HG02759 (cell line): Measurements from ENCODE around the gene HPCAL1.
"Not testable (repeated sequence)": the region's sequence is repeated elsewhere in the genome, so short reads cannot be mapped to it uniquely, and the experiment has no call there.

Experiments used
- ATAC-seq: cut with Tn5 transposase; IDR thresholded peaks from one replicate; pipeline ENCODE4 v1.9.1; 2021; ENCODE audit warnings: mild to moderate bottlenecking, moderate library complexity; ENCODE audit not compliant: unreplicated experiment

The HPCAL1 gene

DNA sequence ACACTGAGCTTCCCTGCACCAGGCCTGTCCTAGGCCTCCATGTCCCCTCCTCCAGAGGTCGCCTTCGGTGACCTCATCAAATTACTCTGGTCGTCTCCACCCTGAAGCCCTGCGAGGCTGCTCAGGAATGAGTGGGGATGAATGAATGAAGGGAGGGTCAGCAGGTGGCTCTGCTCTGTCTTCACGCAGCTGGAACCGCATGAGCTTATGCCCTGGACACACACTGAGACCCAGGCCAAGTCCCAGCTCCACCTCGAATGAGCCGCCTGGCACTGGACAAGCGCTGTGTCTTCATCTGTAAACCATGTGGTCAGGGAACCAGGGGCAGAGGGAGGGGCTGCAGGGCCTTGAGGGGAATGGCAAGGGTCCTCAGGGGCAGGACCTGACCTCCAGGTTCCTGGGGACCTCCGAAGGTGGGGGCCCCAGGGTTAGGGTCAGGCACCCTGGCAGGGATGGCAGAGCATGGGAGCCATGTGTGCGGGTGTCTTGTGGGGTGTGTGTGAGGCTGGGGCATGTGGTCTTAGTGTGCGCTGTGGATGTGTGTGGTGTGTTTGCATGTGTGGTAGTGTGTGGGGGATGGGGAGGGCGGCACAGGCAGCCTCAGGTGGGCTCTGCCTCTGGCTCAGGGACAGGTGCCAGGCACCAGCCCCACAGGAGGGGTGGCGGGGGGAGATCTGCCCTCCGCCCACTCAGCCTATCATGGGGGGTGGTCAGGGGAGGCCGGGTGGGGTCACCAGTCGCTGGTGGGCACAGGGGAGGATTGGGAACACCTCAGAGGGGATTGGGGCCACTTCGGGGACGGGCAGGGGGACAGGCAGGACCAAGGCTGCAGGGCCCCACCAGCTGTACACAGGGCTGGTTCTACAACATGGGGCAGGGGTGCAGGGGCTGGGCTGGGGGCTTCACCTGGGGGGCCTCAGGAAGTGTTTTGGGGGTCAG lies 131.5 kb downstream of the HPCAL1 start:
- ATAC-seq: no peak

DNA sequence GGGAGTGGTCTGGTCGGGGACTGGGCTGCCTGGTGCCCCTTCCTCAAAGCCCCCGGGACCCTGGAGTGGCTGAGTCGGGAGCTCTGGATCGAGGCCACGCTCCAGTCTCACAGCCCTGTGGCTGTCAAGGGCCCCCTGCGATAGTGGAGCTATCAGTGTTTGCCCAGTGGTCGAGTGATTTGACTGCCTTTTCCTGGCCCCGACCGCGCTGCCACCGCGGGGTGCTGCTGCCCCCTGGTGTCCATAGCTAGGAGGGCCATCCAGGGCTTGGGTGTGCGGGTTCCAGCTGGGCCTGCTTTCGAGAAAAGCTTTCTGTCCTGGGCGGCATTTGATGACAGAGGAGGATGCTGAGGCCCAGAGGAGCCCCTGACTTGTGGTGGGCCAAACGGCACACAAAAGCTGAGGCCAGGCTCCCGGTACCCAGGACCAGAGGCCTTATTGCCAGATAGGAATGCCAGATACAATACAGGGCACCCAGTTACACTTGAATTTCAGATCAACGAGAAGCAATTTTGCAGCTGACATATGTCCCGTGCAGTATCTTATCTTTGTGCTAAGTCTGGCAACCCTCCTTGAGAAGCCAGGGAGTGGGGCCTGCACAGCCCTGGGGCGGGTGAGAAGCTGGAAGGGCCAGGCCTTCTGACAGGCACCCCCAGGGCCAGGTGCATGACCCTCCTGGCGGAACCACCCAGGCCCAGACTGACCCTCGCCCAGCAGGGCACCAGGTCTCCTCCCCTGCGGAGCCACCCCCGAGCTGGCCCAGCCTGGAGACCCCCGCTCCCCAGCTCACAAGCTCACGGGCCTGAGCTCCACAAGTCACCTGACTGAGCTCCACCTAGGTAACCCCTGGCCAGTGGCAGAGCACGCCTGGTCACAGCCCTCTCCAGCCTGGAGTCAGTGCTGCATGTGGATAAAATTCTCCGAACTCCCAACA lies 132.4 kb downstream of the HPCAL1 start:
- ATAC-seq: peak; percentile 65

DNA sequence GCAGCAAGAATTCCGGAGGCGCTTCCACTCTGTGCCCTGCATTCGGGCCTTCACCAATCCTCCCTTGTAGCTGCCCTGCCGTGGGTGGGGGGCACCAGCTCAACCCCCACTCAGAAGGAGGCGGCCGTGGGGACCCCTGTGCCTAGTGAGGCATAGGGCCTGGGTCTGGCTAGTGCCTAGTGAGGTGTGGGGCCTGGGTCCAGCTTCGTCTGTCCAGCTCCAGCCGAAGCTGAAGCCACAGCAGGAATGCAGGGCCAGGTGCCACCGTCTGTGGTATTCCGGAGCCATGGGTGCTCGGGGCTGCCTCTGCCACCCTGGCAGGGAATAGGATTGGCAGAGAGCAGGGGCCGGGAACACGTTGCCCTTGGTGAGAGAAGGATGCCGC lies 133.1 kb downstream of the HPCAL1 start:
- ATAC-seq: no peak

DNA sequence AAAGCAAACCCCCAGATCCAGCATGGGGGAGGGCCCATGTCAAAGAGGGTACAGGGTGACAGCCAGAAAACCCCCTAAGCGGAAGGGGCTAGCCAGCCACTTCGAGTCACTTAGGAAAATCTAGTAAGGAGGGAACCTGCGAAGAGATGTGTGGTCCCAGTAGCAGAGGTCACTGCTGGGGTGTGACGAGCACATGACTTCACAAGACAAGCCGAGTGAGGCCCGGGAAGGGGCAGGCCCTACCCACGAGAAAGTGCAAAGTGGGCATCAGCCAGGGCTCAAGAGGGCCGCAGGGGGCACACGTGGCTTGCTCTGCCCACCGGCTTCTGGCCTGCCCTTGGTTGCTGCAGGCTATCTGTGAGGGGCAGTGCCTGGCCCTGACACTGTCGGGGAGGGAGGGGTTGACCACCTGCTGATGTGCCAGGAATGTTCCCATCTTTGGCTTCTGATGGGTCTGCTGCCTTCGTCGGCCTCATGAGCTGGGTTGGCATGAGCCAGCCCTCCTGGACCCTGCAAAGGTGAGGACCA lies 133.9 kb downstream of the HPCAL1 start:
- ATAC-seq: no peak

DNA sequence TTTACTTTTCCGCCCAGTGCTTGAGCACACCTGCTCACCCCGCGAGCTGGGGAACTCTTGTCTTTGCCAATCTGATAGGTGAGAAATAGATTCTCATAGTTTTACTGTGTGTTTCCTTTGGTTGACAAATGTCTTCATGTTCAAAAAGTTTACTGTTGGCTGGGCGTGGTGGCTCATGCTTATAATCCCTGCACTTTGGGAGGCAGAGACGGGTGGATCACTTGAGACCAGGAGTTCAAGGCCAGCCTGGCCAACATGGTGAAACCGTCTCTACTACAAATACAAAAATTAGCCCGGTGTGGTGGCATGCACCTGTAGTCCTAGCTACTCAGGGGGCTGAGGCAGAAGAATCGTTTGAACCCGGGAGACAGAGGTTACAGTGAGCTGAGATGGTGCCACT lies 135.1 kb downstream of the HPCAL1 start:
- no peak for ATAC-seq

DNA sequence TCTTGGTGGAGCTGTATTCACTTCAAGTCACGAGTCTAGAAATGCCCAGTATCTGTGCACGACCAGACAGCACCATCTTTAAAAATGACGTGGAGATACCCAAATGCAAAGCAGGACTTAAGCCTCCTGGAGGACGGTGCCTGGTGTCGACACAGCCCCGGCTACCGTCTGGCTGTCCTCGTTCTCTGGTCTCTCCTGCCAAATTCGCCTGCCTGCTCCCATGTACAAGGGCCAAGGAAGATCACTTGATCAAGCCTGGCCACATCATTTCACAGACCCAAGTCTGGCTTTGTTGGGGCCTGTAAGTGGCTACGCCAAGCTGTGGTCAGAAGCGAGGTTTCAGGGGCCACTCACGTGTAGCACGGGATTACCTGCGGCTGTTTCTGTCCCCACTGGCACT lies 136.0 kb downstream of the HPCAL1 start:
- ATAC-seq: no peak

DNA sequence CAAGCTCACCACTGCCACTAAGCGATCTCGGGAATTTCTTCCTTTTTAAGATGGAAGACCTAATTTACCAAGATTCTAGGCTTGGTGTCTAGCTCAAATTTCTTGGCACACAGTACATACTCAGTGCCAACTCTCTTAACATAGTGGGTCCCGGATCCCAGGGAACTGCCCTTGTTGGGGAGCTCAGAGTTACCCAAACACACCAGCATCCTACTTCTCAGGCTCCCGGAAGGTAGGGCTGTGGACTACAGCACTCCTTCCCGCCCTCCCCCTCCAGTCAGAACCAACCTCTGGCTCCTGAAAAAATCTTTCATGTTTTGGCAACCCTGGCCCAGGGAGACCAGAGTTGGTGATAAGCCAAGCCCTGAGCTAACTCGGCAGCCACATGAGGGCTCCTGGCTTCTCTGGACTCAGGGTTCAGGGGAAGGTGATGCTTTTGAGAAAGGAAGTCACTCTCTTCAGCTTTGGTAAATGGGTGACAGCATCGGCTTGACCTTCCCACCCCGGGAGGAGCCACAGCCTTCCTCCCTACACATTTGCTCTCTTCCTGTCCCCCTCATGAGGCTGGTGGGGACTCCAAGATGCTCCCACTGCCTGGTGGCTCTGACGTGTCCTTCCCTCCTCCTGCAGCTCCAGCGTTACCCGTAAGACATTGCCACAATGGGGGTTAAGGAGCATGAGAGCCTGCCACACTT lies 136.6 kb downstream of the HPCAL1 start:
- ATAC-seq: no peak

DNA sequence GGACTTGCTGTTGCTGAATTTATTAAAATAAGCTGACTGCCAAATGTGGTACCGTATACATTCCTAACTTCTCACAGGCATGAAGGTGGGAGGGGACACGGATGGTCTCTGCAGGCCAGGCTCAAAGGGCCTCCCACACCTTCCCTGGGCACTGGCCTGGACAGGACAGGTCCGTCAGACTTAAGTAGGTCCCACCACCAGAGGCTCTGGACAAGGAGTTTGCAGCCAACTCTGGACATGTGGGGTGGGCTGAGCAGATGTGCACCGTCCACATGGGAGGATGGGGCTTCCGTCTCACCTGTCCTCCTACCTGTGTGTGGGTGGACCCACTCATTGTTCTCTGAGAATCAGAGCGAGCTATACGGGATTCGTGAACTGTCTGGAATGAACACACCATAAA lies 137.3 kb downstream of the HPCAL1 start:
- ATAC-seq: no peak

DNA sequence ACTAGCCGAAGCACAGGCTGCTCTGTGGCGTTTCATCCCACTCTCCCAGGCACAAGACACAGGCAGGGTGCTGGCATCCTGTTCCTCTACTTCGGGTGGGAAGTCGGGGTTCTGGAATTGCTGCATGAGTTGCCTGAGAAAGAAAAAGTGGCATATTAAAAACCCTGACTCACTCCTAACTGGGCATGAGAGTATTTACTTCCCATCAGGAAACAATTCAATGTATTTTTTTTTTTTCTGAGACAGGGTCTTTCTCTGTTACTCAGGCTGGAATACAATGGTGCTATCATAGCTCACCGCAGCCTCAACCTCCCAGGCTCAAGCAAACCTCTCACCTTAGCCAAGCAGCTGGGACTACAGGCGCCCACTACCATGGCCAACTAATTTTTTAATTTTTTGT lies 138.0 kb downstream of the HPCAL1 start:
- ATAC-seq: no peak

DNA sequence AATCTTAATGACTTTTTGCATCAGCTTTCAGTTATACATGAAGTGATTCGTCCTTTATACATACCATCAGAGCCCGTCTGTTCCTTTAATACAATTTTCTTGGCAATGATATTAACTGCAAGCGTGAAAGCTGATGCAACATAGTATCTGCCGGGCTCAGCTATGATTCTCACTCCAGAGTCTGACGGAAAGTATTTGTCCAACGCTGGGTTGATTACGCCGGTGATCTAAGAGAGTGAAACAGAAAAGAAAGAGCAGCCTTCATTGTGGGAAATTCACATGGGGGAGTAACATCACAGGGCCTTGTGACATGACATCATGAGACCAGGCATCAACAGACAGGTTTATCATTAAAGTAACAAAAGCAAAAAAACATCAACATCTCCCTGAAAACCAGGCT lies 139.2 kb downstream of the HPCAL1 start:
- ATAC-seq: no peak

DNA sequence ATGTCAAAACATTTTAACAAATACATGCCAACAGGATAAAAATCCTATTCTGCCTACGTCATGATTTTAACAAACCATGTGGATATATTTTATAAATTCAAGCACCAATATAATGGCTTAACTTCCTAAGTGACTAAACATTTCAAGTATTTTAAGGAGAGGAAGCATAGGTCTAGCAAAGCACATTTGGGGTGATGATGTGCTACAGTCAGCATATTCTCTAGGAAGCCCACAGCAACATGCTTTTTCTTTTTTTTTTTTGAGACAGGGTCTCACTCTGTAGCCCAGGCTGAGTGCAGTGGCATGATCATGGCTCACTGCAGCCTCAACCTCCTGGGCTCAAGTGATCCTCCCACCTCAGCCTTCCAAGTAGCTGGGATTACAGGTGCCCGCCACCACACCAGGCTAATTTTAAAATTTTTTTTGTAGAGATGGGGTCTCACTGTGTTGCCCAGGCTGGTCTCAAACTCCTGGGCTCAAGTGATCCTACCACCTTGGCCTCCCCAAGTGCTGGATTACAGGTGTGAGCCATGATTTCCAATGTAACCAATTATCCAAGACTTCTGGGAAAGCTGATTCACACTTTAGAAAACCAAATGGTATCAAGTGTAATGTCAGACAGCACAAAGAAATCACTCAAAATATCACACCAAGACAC lies 139.9 kb downstream of the HPCAL1 start:
- not testable (repeated sequence) for ATAC-seq

DNA sequence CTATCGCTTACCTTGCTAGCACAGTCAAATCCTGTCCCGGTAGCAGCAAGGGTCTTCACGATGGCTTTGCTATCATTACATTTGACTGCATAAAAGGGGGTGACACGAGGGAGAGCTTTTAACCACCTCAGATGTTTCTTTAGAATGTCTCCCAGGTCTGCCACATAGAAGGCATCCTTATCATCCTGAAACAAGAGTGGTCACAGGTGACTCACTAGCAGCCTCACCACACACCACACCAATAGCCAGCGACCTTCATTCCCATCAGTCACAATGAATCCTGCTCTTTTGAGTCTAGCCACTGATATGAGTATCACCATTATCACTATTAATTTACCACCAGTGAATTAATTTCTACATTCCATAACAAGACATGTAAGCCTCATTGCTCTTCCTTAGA lies 141.8 kb downstream of the HPCAL1 start:
- no peak for ATAC-seq

DNA sequence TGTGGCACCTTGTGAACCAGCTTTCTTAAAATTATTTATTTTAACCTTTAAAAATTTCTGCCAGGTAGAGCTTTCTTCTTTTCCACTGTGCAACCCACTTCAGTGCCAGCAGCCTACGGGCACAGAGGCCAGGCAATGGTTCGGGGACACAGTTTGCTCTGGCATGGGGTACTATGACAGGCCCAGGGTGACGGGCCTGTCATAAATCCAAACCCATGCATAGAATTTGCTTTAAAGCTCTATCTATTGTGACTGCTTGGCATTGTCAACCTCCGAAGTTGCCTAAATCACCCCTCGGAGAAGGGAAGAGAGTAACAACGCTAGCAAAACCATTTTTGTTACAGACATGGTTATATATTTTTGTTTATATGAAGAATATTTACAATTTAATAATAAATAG lies 143.9 kb downstream of the HPCAL1 start:
- ATAC-seq: no peak

DNA sequence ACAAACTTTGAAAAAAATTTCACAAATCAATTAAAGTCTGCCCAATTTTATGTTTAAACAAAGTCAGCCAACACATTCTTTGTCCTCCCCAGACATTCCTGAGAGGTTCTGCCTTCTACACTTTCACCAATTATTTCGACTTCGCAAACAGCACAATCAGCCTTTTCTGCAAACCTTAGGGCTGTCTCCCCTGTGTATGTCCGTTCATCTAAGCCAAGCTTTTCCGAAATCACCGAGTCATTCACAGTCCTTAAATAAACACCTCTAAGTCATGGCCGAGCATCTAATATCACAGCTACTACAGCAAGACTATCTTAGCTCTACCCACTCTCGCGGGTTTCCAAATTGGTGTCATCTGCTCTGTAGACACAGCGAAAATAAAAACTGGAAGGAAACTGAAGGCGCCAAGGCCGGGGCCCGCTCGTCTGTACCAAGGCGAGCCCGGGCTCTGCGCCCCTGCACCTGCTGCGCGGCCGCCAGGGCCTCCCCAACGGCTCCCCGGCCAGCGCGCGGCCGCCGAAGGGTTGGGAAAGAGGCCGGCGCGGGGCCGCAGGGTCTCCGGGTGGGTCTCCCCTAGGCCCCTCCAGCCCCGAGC lies 144.7 kb downstream of the HPCAL1 start:
- ATAC-seq: peak; percentile 15

DNA sequence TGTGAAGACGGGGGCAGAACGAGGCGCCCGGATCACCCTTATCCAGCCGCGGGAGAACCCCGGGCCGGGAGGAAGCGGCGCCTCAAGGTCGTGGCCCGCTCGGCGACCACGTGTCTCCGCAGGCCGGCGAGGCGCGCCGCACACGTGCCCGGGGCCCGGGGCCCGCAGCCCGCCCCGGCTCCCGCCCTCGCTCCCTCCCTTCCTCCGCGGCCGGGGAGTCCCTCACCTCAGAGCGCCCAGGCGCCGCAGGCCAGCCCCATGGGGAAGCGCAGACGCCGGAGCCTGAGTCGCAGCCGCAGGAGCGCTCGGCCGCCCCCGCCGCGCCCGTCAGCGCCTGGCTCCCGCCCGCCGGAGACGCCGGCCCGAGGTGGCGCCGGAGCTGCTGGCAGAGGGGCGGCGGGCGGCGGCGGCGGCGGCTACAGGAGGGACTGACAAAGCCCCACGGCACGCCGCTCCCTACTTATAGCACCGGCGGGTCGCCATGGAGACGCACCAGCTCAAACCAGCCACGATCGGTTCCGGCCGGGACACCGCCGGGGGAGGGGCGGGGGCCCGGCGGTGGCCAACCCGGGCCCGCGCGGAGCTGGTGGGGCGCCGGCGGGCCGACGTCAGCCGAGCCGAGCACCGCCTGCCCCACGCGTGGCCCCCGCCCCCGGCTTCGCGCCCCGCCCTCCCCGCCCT lies 145.3 kb downstream of the HPCAL1 start, which contains the start of gene ODC1:
TSS of gene ODC1 (minus strand) at position 433 of the 681 bp plus-strand sequence. CDS start 3,295 bp downstream, outside the sequence.
- ATAC-seq: peak; percentile 81

DNA sequence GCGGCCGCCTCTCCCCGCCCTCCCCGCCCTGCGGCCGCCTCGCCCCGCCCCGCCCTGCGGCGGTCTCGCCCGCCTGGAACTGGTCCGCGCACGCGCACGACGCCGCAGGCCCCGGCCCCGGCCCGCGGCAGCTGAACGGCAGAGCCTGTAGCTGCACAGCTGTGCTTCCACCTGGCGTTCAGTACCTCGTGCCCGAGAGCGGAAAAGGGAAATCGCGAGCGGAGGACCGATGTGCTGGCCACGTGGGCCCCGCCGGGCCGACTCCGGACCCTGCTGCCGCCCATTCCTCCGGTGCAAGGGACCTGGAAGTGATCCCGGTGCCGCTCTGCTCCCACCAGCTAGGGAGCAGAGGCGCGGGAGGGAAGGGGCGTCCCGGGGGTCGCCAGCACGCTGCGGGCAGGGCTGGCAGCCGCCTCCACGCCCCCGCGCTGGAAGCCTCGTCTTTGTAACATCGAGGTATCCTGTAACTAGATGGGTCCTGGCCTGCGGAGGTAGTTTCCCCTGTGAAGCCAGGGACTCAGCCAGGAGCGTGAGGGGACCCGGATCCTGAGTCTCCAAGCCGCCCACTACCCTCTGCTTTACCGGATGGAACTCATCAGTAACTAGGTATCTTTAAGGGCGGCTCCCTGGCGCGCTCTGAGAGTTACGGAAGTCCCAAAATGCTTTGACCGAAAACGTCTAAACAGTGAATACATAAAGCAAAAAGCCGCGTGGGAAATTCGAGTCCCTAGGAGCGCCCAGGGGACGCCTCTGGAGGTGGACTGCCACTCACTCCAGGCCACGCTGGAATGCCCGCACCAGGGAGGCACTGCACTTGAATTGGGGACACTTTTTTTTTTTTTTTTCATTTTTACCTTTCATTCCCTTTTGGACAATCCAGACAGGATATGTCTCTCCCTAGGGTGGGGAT lies 146.1 kb downstream of the HPCAL1 start:
- ATAC-seq: peak; percentile 64

DNA sequence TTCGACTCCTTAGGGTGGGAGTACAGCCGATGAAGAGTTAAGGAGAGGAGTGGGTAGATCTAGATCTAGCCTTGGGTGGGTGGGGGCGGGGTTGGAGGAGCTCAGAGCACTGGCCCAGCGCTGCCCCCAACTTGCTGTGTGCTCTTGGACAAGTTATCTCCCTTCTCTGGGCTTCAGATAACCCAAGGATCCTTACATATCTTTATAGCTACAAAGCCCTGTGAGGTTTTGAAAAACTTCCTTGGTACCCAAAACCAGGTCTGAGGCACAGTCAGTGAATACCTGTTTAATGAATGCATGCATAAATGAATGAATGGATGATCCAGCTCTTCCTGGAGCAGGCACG lies 146.8 kb downstream of the HPCAL1 start:
- ATAC-seq: no peak
